Measurements from ENCODE around the gene APOL4.

DNA sequence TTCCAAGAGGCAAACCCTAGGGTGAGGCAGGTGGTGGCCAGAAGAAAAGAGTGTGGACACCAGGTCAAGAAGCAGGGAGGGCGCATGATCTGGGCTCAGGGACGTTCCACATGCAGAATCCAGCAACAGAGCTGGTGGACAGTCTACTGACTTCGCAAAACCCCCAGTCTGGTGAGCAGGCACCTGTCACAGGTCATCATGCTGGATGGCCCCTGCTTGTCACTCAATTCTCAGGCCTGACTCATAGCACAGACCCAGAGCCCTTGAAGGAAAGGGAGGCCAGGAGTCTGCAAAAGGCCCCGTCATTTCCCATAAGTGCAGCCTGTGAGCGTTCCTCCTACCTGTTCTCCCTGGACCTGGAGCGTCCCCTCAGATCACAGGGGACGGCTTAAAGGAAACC is 18.2 kb downstream of the APOL4 start:
- TF ChIP-seq, protein P1, sequence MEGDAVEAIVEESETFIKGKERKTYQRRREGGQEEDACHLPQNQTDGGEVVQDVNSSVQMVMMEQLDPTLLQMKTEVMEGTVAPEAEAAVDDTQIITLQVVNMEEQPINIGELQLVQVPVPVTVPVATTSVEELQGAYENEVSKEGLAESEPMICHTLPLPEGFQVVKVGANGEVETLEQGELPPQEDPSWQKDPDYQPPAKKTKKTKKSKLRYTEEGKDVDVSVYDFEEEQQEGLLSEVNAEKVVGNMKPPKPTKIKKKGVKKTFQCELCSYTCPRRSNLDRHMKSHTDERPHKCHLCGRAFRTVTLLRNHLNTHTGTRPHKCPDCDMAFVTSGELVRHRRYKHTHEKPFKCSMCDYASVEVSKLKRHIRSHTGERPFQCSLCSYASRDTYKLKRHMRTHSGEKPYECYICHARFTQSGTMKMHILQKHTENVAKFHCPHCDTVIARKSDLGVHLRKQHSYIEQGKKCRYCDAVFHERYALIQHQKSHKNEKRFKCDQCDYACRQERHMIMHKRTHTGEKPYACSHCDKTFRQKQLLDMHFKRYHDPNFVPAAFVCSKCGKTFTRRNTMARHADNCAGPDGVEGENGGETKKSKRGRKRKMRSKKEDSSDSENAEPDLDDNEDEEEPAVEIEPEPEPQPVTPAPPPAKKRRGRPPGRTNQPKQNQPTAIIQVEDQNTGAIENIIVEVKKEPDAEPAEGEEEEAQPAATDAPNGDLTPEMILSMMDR (conservative IDR thresholded peaks at IDR 0.05; ENCODE audit: low read depth, low read length), result no peak
- TF ChIP-seq MAZ (IDR thresholded peaks at IDR 0.05; ENCODE audit: borderline replicate concordance, low read depth, low read length), result no peak
- TF ChIP-seq POLR2A (IDR thresholded peaks at IDR 0.05; ENCODE audit: low read depth, low read length), result no peak
- TF ChIP-seq SMC3 (IDR thresholded peaks at IDR 0.05; ENCODE audit: low read depth, low read length), result no peak
- no peak for TF ChIP-seq CEBPB (IDR thresholded peaks at IDR 0.05; ENCODE audit: low read depth, low read length)
- TF ChIP-seq RCOR1 (IDR thresholded peaks at IDR 0.05; ENCODE audit: insufficient replicate concordance, low read length), result no peak
- TF ChIP-seq, protein P2, sequence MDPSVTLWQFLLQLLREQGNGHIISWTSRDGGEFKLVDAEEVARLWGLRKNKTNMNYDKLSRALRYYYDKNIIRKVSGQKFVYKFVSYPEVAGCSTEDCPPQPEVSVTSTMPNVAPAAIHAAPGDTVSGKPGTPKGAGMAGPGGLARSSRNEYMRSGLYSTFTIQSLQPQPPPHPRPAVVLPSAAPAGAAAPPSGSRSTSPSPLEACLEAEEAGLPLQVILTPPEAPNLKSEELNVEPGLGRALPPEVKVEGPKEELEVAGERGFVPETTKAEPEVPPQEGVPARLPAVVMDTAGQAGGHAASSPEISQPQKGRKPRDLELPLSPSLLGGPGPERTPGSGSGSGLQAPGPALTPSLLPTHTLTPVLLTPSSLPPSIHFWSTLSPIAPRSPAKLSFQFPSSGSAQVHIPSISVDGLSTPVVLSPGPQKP (IDR thresholded peaks at IDR 0.05; ENCODE audit: borderline replicate concordance, low read depth, low read length), result no peak
- no peak for TF ChIP-seq MXI1 (IDR thresholded peaks at IDR 0.05; ENCODE audit: borderline replicate concordance, low read depth, low read length)
- TF ChIP-seq RAD21 (IDR thresholded peaks at IDR 0.05; ENCODE audit: low read length), result no peak
